Activated T-helper 1 cell treated with anti-CD3 and anti-CD28 coated beads, Interleukin-2, amount 50 U/mL, for 16 hours (primary cell): ENCODE results near the gene DBI.
"Not testable (repeated sequence)": the region's sequence is repeated elsewhere in the genome, so short reads cannot be mapped to it uniquely, and the experiment has no call there.

Source experiments
- DNase-seq, 2 donors: peaks; one replicate each; pipeline ENCODE4 v3.0.0-alpha.2; 2020; ENCODE audit warnings: low read depth in 1 of 2, low spot score in 1 of 2

The DBI gene

DNA sequence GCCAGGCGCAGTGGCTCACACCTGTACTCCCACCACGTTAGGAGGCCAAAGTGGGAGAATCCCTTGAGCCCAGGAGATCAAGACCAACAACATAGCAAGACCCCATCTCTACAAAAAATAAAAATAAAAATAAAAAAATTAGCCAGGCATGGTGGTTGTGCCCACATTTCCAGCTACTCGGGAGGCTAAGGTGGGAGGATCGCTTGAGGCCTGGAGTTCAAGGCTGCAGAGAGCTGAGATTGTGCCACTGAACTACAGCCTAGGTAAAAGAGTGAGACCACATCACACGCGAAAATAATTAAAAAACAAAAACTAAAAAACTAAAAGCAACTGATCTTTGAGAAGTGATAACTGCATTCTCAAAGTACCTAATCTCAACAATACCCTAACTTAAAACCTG is 2.0 kb upstream of the DBI start:
- DNase-seq: no peak

DNA sequence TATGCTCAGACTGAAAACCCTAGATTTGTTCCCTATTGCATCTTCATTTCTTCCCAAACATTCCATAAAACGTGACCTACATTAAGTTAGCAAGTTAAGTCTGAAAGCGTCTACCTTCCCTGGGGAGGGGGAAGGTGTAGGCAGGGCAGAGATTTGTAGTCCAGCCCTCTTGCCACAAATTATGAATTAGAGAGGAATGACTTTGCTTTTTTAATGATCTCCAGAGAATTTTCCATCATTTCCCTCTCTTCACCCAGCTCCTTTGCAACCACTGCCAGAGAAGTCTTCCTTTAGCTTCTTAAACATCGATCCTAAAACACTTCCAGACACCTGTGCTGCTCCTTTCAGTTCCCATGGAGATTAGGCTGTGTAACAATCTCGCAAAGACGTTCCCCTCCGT is 1.3 kb upstream of the DBI start:
- no peak for DNase-seq

DNA sequence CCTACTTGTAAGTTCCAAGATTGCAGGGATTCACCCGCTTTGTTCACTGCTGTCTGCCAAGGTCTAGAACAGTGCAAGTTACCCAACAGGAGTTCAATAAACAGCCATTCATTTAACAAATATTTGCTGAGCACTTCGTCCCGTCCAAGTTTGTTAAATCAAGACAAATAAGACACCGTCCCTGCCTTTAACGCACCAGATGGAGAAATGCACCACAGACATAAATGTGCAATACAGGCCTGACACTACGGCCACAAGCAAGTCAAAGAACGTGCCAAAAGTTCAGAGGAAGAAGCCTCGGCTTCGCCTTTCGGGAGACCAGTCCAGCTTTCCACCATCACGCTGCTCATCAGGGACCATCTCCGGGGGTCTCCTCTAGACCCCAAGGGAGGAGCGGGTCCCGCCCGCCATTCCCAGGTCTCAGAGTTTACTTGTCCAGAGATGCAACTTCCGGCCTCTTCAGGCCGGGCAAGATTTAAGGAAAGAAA is 572 bp upstream of the DBI start:
- no peak for DNase-seq

DNA sequence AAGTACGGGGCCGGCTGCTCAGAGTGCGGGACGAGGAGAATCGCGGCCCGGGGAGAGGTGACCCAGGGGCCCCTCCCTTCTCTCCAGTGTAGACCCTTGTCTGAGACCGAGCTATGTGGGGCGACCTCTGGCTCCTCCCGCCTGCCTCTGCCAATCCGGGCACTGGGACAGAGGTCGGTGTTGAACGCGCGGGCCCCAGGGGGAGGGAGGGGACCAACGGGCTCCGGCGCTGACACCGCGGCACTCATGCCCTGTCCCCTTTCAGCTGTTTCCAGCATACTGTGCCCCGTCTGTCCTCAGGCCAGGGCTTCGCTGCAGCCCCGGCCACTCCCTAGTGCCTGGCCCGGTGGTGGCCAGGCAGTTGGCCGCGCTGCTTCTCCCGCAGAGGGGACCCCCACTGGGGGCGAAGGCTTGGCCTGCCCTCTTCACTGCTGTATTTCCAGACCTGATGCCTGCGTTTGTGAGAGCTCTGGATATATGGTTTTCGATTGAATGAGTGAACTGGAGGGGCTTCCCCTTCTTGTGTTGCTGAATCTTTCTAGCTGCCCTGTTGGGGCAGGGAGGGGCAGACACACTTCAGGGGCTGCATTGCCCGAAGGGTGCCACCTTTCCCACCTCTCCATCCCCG is 809 bp downstream of the DBI start:
- DNase-seq: peak in 1 of 2 donors; percentile 18

DNA sequence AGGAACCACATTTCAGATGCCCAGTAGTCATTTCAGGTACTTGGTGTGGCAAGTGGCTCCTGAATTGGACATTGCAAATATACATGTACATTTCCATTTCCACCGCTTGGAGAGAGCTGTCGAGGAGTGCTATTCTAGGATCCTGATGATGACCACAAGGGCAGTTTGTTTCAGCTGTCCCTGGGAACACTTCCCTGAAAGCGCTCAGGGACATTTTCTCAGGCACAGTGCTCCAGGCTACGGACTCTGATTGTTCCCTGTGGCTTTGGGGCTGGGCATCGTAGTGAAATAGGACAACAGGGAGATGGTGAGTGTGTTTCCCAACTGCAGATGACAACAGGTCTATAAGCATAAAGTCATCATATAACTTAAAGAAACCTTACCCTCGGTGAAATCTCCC is 3.1 kb downstream of the DBI start:
- no peak for DNase-seq

DNA sequence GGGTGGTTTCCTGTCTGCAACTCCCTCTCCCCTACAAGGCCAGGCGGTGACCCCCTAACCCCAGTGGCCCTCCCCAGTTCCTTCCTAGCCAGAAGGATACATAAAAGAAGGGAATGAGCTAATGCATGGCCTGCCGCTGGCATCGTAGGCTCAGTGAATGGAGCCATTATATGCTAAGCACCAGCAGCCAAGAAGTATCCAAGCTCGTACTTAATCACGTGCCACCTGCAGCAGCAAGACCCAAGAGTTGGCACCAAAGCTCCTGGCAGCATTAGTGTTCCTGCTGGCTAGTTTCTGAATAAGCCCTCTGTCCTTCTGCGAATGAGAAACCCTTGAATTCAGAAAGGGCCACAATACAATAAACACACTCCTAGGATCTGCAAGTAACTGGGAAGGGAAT is 4.3 kb downstream of the DBI start:
- no peak for DNase-seq

DNA sequence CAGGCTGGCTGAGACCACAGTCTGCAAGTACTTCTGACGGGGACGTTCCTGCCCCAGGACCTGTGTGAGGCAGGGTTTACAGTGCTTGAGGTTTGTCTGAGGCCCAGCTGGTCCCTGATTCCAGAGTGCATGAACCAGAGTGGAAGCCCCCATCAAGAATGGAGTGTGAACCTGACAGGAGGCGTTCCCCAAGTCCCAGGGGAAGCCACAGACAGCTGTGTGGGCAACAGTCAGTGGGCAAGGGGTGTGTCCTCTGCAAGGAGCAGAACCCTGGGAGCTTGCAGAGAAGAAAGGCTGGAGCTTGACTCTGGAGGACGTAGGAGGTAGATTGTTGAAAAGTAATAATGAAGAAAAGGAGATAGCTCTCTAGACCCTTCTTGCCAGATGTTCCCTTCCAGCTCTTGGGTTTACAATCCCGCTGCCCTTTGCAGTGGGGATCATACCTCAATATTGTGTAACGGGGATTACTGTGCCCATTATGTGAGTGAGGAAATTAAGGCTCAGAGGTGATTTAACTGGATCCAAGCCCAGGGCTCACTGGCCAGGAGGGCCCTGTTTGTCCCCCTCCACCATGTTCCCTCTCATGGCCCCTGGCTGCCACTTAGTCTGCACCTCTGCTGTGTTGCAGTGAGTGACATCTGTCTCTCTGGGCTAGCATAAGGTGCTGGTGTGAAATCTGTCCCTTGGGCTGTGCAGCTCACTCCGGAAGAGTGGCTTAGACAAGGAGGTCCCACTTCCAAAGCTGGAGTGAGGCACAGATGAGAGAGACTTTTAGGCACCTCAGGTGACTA is 6.2 kb downstream of the DBI start:
- DNase-seq: no peak

DNA sequence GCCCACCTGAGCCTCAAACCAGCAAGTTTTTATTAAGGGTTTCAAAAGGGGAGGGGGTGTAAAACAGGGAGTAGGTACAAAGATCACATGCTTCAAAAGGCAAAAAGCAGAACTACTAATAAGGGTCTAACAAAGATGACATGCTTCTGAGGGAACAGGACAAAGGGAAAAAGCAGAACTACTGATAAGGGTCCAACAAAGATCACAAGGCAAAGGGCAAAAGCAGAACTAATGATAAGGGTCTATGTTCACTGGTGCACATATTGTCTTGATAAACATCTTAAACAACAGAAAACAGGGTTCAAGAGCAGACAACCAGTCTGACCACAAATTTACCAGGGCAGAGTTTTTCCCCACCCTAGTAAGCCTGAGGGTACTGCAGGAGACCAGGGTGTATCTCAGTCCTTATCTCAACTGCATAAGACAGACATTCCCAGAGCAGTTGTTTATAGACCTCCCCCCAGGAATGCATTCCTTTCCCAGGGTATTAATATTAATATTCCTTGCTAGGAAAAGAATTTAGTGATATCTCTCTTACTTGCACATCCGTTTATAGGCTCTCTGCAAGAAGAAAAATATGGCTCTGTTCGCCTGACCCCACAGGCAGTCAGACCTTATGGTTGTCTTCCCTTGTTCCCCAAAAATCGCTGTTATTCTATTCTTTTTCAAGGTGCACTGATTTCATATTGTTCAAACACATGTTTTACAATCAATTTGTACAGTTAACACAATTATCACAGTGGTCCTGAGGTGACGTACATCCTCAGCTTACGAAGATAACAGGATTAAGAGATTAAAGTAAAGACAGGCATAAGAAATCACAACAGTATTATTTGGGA is 7.3 kb downstream of the DBI start:
- DNase-seq: not testable (repeated sequence)

DNA sequence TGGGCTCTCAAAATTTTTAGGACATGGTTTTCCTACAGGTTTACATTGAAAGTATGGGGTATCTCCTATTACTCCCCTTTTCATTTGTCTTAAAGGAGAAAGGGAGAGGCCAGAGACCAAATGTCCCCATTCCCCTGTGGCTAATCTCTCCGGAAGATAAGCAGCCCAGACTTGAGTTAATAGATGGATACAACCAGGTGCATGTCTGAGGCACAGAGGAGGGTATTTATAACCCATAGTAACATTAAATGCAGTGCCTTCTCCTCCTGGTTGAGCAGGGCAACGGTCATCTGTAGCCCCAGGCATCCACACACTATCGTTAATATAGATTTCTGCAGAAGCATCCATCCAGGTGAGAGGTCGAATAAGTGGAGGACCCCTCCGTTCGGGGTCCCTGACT is 9.6 kb downstream of the DBI start:
- not testable (repeated sequence) for DNase-seq

DNA sequence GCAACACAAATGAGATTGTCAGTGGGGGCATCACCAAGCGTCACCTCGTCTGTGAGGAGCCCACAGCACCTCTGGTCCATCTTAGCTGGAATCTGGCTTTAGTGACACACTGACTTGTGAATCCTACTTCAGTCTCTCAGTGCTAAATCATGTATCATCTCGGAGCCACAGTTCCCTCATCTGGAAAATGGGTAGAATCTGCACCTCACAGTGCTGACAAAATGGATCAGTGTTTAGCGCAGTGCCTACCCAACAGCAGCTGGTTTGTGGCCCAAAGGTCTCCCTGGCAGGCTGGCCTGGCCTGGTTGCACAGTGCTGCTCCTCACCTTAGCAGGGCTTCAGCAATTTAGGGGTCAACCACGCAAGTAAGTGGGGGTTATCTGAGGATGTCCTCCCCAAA is 10.0 kb downstream of the DBI start:
- no peak for DNase-seq

DNA sequence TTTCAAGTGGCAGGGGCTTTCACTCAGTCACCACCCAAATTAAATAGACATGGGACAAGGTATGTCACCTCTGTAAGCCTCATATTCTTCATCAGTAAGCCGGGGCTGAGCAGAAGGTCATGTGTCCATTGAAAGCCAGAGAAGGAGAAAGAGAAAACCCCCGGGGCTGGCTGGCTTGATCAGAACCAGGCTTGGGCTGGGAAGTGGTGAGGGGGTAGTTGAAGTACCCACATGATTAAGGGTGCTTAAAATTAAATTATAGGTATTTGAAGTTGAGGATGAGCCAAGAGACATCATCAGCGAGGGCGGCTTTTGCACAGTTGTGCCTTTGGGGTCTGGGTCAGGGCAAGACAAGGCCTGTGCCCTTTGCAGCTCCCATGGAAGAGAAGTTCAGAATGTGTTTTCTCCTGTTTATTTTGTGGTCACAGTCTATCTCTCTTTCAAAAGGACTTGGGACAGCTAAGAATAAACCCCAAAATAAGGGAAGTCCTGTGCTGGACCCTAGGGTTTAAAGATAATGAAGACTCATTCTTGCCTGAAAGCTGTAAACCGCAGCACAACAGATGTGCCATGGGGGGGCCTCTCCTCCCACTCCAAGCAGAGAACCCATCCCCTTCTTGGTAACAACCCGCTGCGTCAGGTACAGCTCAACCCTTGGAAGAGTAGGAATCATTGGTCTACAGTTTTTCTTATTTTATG is 10.7 kb downstream of the DBI start:
- DNase-seq: no peak

DNA sequence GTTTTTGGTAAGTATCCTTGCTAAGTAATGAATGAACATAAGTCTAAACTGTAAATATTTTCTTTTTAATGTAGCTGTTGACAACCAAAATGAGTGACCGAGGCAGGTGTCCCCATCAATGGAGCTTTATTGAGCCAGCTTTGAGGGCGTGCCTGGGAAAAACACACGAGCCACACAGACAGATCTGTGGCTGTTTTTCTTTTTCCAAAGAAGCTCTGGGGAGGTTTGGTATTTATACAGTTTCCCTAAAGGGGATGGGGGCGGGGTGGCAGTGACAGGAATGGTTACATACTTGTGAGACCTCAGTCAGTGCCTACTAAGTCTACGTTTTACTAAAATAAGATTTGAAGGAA is 11.2 kb downstream of the DBI start:
- DNase-seq: no peak

DNA sequence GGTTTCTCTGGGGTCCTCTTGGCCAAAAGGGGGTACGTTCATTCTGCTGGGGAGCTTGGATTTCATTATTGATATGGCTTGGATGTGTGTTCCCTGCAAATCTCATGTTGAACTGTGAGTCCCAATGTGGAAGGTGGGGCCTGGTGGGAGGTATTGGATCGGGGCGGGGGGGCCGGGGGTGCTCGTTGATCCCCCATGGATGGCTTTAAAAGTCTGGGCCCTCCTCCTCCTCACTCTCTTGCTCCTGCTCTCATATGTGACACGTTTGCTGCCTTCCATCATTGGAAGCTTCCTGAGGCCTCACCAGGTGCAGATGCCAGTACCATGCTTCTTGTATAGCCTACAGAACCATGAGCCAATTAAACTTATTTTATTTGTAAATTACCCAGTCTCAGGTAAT is 11.8 kb downstream of the DBI start:
- DNase-seq: no peak

DNA sequence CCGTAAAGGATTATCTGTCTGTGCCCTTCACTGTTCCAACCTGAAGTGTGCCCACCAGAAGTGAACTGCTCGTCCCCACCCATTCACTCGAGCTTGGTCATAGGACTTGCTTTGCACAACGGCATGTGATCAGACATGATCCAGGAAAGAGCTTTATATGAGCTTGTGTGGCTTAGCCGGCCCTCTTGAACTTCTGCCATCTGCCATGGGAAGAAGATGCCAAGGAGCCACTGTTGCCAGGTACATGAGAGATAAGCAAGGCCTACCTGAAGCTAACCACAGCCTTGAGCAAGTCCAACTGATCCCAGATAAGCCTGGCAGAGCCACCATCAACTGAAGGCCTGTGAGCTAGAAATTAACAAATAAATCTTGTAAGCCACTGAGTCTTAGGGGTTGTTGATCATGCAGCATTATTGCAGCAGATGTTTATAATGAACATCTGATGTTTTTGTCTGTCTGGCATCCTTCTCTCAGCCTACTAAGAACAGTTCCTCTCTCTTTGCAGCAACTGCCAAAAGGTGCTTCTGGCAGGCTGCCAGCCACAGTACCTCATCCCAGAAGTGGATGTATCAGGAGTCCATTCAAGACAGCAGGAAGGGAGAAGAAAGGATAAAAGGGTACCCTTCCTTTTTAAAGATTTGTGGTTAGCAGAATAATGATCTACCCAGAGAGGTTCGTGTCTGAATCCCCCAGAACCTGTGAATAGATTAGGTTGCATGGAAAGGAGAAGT is 16.8 kb downstream of the DBI start:
- no peak for DNase-seq

DNA sequence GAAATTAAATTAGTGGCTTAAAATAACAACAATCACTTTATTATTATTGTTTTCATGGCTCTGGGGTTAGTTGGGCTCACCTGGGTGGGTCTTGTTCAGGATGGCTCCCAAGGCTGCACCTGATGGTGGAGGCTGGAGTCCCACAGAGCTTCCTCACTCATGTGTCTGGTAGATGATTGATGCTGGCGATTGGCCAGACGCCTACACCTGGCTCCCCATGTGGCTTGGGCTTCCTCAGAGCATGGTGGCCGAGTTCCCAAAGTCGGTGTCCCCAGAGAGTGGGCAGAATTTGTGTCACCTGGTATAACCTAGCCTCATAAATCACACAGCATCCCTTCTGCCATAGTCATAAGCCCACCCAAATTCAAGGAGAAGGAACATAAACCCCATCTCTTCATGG is 18.2 kb downstream of the DBI start:
- no peak for DNase-seq

DNA sequence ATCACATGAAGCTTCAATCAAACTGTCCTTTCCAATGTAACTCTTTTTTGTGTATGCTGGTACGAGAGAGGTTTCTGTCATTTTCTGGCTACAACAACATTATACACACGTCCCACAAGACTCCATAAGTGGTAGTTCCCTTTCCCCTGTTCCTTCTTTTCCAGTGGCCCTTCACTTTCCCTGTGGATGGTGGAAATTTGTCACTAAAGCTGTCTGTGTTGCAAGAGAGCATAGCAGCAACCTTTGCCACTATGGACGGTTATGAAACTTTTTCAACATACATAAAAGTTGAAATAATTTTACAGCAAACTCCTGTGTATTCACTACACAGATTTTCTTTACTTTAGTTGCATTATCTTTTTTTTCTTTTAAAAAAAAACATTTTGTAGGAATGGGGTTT is 18.7 kb downstream of the DBI start:
- no peak for DNase-seq

DNA sequence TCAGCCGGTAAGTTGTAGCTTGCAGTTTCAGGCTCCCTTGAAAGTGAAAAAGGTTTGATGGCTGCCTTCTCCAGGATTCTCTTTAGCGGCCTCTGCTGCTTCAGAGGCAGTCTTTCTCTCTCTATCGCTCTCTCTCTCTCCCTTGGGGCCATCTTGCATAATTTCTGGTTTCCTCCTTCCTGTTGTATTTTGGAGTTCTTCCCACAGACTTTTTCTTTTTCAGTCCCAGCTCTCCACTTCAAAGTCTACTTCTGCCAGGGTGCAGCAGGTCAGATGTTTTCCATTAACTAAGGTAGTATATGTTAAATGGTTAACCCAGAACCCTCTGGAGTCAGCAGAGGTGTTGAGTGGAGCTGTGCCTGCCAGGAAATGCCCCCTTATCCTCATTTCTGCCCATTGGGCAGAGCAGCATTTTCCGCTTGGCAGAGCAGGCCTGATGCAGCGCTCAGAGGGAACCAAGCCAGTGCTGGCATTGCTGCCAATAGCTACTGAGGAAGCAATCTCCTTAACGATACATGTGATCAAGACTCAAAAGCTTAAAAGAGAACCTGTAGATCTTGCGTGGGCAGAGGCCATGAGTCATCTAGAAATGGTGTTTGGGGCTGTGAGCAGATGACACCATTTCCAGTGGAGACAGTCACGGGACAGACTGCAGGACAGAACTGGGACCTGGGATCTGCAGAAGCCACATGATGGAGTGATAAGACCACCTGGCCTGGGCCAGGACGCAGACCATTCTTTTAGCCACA is 20.8 kb downstream of the DBI start:
- DNase-seq: no peak

DNA sequence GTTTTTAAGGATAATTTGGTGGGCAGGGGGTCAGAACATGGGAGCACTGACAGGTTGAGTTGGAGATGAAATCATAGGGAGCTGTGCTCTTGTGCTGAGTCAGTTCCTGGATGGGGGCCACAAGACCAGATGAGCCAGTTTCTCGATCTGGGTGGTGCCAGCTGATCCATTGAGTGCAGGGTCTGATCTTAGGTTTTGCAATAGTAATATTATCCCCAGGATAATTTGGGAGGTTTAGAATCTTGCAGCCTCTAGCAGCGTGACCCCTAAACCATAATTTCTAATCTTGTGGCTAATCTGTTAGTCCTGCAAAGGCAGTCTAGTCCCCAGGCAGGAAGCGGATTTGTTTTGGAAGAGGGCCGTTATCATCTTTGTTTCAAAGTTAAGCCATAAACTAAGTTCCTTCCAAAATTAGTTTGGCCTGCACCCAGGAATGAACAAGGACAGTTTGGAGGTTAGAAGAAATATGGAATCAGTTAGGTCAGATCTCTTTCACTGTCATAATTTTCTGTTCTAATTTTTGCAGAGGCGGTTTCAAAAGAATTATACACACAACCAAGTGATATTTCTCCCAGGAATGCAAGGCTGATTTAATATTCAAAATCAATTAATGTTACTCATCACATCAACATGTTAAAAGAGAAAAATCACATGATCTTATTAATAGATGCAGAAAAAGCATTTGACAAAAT is 23.0 kb downstream of the DBI start:
- no peak for DNase-seq

DNA sequence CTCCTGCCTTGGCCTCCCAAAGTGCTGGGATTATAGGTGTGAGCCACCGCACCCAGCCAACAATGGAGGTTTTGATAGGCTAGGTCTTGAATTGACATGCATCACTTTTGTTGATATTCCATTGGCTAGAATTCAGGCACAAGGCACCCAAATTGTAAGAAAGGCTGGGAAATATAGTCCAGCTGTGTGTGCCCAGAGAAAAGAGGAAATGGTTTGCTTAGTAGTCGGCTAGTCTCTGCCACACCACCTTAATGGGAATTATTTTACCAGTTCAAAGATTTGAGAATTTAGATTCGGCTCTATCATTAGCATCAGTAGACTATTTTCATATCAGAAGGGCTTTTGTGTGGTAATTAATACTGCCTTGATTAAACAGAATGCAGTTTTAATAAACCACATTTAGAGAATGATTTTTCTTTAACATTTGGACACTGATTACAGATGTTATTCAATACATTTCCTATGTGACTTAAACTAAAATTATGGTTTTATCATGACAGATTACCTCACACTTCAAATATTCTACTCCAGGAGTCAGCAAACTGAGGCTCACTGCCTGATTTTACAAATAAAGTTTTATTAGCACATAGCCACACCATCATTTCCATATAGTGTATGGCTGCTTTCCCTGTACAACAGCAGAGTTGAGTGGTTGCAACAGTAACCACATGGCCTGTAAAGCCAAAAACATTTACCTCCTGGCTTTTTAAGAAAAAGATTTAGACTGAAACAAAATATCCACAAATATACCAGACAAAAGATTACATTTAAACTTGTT is 27.4 kb downstream of the DBI start:
- no peak for DNase-seq
